ENCODE data around the gene CALD1. TPM values are rescaled to one million over a fixed set of nuclear protein-coding genes. Genes with fewer than 3 reads are reported as not detected.

Gene CALD1
- total RNA-seq, 1 experiment from 2014 or later: 99.8 TPM

- 0 out of 2 replicates have a peak, but pooled peaks cover 2% of the 10 kb centered on the region for H3K36me3 ChIP-seq (replicated peaks; ENCODE audit: control insufficient read depth, insufficient read depth, low read length)
- no peak overlapping the region for H3K4me3 ChIP-seq (ENCODE audit: insufficient read depth, low read depth, low read length)
These were observed 8.8 kb downstream of the CALD1 start for GRCh38 chr7:134788191-134788590.

GRCh38 chr7:134789967-134790685 is 10.7 kb downstream of the CALD1 start:
- Histone ChIP-seq H3K36me3 (replicated peaks; ENCODE audit: control insufficient read depth, insufficient read depth, low read length) (no peaks in the 10 kb centered on the region), H3K27me3 (ENCODE audit: control insufficient read depth, insufficient read depth, low read length) (no peaks in the 10 kb centered on the region)
- no peak for DNase-seq

More at GRCh38 chr7:134788191-134788590, 8.8 kb downstream of the CALD1 start:
- no peak for DNase-seq
- no peaks in the 10 kb centered on the region for H3K27me3 ChIP-seq (ENCODE audit: control insufficient read depth, insufficient read depth, low read length)

GRCh38 chr7:134792968-134793367 is 13.5 kb downstream of the CALD1 start:
- no peak overlapping the region for H3K4me3 ChIP-seq (ENCODE audit: insufficient read depth, low read depth, low read length)
- DNase-seq: no peak
- no peaks in the 10 kb centered on the region for H3K27me3 ChIP-seq (ENCODE audit: control insufficient read depth, insufficient read depth, low read length)
- H3K36me3 ChIP-seq (replicated peaks; ENCODE audit: control insufficient read depth, insufficient read depth, low read length): no peaks in the 10 kb centered on the region

More at GRCh38 chr7:134789967-134790685, 10.7 kb downstream of the CALD1 start:
- H3K4me3 ChIP-seq (ENCODE audit: insufficient read depth, low read depth, low read length): no peak overlapping the region

- no peak overlapping the region for H3K4me3 ChIP-seq (ENCODE audit: insufficient read depth, low read depth, low read length)
- no peaks in the 10 kb centered on the region for H3K27me3 ChIP-seq (ENCODE audit: control insufficient read depth, insufficient read depth, low read length)
- no peak for DNase-seq
- peaks cover 2% of the 10 kb centered on the region for H3K36me3 ChIP-seq (replicated peaks; ENCODE audit: control insufficient read depth, insufficient read depth, low read length)
These were observed 15.8 kb downstream of the CALD1 start for GRCh38 chr7:134795231-134795630.

- no peak for DNase-seq
- no peaks in the 10 kb centered on the region for H3K27me3 ChIP-seq (ENCODE audit: control insufficient read depth, insufficient read depth, low read length)
- H3K36me3 ChIP-seq (replicated peaks; ENCODE audit: control insufficient read depth, insufficient read depth, low read length): peaks cover 2% of the 10 kb centered on the region
- no peak overlapping the region for H3K4me3 ChIP-seq (ENCODE audit: insufficient read depth, low read depth, low read length)
These were observed 18.7 kb downstream of the CALD1 start for GRCh38 chr7:134798155-134798554.

GRCh38 chr7:134799377-134799776 is 19.9 kb downstream of the CALD1 start:
- H3K36me3 ChIP-seq (replicated peaks; ENCODE audit: control insufficient read depth, insufficient read depth, low read length): peaks cover 2% of the 10 kb centered on the region
- no peak for DNase-seq
- no peaks in the 10 kb centered on the region for H3K27me3 ChIP-seq (ENCODE audit: control insufficient read depth, insufficient read depth, low read length)
- no peak overlapping the region for H3K4me3 ChIP-seq (ENCODE audit: insufficient read depth, low read depth, low read length)

GRCh38 chr7:134802762-134803161 is 23.3 kb downstream of the CALD1 start:
- Histone ChIP-seq H3K36me3 (replicated peaks; ENCODE audit: control insufficient read depth, insufficient read depth, low read length) (peaks cover 2% of the 10 kb centered on the region), H3K4me3 (ENCODE audit: insufficient read depth, low read depth, low read length) (no peak overlapping the region)
- no peak for DNase-seq

GRCh38 chr7:134804351-134804750 is 24.9 kb downstream of the CALD1 start:
- no peaks in the 10 kb centered on the region for H3K27me3 ChIP-seq (ENCODE audit: control insufficient read depth, insufficient read depth, low read length)
- DNase-seq: no peak
- no peak overlapping the region for H3K4me3 ChIP-seq (ENCODE audit: insufficient read depth, low read depth, low read length)
- H3K36me3 ChIP-seq (replicated peaks; ENCODE audit: control insufficient read depth, insufficient read depth, low read length): no peaks in the 10 kb centered on the region; the same call in 1 of the 2 replicates

More at GRCh38 chr7:134802762-134803161, 23.3 kb downstream of the CALD1 start:
- H3K27me3 ChIP-seq (ENCODE audit: control insufficient read depth, insufficient read depth, low read length): no peaks in the 10 kb centered on the region

GRCh38 chr7:134804854-134805253 is 25.4 kb downstream of the CALD1 start:
- no peaks in the 10 kb centered on the region for H3K27me3 ChIP-seq (ENCODE audit: control insufficient read depth, insufficient read depth, low read length)
- H3K4me3 ChIP-seq (ENCODE audit: insufficient read depth, low read depth, low read length): no peak overlapping the region
- no peak for DNase-seq
- H3K36me3 ChIP-seq (replicated peaks; ENCODE audit: control insufficient read depth, insufficient read depth, low read length): no peaks in the 10 kb centered on the region; the same call in 1 of the 2 replicates

GRCh38 chr7:134806197-134806596 is 26.8 kb downstream of the CALD1 start:
- no peak for DNase-seq
- H3K27me3 ChIP-seq (ENCODE audit: control insufficient read depth, insufficient read depth, low read length): no peaks in the 10 kb centered on the region
- H3K36me3 ChIP-seq (replicated peaks; ENCODE audit: control insufficient read depth, insufficient read depth, low read length): no peaks in the 10 kb centered on the region; the same call in 1 of the 2 replicates
- no peak overlapping the region for H3K4me3 ChIP-seq (ENCODE audit: insufficient read depth, low read depth, low read length)

- no peaks in the 10 kb centered on the region for H3K27me3 ChIP-seq (ENCODE audit: control insufficient read depth, insufficient read depth, low read length)
- DNase-seq: no peak
- peaks cover 2% of the 10 kb centered on the region; the same call in 1 of the 2 replicates for H3K36me3 ChIP-seq (replicated peaks; ENCODE audit: control insufficient read depth, insufficient read depth, low read length)
- H3K4me3 ChIP-seq (ENCODE audit: insufficient read depth, low read depth, low read length): no peak overlapping the region
These were observed 30.2 kb downstream of the CALD1 start for GRCh38 chr7:134809616-134810015.

GRCh38 chr7:134811765-134812164 is 32.3 kb downstream of the CALD1 start:
- Histone ChIP-seq H3K27me3 (ENCODE audit: control insufficient read depth, insufficient read depth, low read length) (no peaks in the 10 kb centered on the region), H3K36me3 (replicated peaks; ENCODE audit: control insufficient read depth, insufficient read depth, low read length) (peaks cover 2% of the 10 kb centered on the region; the same call in 1 of the 2 replicates), H3K4me3 (ENCODE audit: insufficient read depth, low read depth, low read length) (no peak overlapping the region)
- no peak for DNase-seq

- Histone ChIP-seq H3K36me3 (replicated peaks; ENCODE audit: control insufficient read depth, insufficient read depth, low read length) (peaks cover 2% of the 10 kb centered on the region; the same call in 1 of the 2 replicates), H3K4me3 (ENCODE audit: insufficient read depth, low read depth, low read length) (no peak overlapping the region), H3K27me3 (ENCODE audit: control insufficient read depth, insufficient read depth, low read length) (no peaks in the 10 kb centered on the region)
- no peak for DNase-seq
These were observed 34.4 kb downstream of the CALD1 start for GRCh38 chr7:134813663-134814396.

GRCh38 chr7:134814730-134815364 is 35.4 kb downstream of the CALD1 start:
- DNase-seq: no peak
- no peak overlapping the region for H3K4me3 ChIP-seq (ENCODE audit: insufficient read depth, low read depth, low read length)
- no peaks in the 10 kb centered on the region for H3K27me3 ChIP-seq (ENCODE audit: control insufficient read depth, insufficient read depth, low read length)
- H3K36me3 ChIP-seq (replicated peaks; ENCODE audit: control insufficient read depth, insufficient read depth, low read length): peaks cover 2% of the 10 kb centered on the region; the same call in 1 of the 2 replicates

Measured in H7 (cell line).